Stimulated activated CD4-positive, alpha-beta T cell treated with anti-CD3 and anti-CD28 coated beads, Interleukin-2, amount 100 ng/mL, for 24 hours (primary cell): ENCODE measurements around the gene TMEM247.
"Not testable (repeated sequence)": the region's sequence is repeated elsewhere in the genome, so short reads cannot be mapped to it uniquely, and the experiment has no call there.

Experiments
- DNase-seq, 2 donors: peaks; one replicate each; pipeline ENCODE4 v3.0.0-alpha.2; 2020

Gene TMEM247

DNA sequence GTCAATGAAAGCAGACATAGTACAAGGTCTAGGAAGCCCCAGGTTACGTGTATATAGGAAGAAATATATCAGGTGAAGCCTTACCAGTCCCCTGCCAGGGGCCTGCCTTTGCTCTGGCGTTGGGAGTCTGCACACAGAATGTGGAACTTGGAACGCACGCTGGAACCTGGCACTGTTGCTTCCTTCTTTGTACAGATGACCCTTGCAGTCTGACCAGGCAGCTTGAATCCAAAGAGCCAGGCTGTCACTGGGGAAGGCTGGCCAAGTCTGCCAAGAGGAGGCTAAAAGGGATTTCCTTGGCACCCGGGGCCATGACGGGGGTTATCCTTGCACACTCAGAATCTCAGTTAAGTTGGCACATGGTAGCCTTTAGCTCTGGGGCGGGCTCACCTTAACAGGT is 39.5 kb downstream of the TMEM247 start:
- no peak for DNase-seq

- DNase-seq, result no peak
Measured at GRCh38 chr2:46519265-46519664, 39.9 kb downstream of the TMEM247 start.

DNA sequence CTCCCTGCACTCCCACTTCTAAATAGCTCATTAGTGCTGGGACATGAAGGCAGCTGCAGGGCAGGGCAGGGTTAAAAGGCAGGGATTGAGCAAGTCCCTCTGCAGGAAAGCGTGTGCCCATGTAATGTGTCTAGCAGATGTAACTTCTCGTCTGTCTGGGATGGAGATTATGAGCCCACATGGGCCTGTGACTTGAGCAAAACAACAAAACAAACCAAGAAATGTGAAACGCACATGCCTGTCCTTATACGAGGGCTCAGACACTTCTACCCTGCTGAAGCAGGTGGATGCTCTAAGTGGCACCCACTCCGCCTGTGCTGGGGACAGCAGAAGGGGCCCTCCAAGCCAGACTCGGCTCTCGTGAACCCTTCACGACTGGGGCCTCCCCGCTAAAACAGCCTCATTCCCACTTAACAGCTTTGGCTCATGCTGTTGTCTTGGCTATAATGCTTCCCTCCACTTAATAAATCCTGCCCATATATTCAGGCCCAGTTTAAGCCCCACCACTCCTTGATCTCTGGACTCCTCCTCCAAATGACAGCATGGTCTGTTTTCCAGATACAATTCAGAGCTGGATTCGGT is 40.9 kb downstream of the TMEM247 start:
- DNase-seq, result no peak

DNA sequence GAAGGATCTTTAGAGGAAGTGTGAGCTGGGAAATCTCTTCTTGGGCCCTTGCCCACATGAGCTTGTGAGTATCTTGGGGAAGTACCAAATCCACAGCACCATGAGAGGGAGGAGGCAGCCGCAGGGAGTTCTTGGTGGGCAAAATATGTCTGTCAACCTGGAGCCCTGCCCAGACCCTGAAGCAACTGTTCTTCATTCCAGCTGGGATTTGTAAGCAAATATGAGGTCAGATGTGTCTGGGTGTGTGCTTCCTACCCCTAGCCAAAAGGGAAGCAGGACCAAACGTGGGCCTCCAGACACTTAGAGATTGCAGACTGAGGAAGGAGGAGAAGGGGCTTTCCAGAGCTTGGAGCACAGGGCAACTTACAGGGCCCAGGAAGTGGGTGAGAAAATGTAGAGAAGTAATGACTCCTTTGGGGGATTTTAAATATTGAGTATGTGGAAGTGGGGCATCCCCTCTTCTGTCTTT is 41.9 kb downstream of the TMEM247 start:
- DNase-seq, result no peak

DNA sequence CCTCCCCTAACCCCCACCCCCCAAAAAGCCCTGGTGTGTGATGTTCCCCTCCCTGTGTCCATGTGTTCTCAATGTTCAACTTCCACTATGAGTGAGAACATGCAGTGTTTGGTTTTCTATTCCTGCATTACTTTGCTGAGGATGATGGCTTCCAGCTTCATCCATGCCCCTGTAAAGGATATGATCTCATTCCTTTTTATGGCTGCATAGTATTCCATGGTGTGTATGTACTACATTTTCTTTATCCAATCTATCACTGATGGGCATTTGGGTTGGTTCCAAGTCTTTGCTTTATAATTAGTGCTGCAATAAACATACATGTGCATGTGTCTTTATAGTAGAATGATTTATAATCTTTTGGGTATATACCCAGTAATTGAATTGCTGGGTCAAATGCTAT is 43.0 kb downstream of the TMEM247 start:
- DNase-seq, result not testable (repeated sequence)

GRCh38 chr2:46525522-46526155 is 46.3 kb downstream of the TMEM247 start:
- DNase-seq, result no peak

GRCh38 chr2:46528880-46529279 is 49.5 kb downstream of the TMEM247 start:
- no peak for DNase-seq

DNA sequence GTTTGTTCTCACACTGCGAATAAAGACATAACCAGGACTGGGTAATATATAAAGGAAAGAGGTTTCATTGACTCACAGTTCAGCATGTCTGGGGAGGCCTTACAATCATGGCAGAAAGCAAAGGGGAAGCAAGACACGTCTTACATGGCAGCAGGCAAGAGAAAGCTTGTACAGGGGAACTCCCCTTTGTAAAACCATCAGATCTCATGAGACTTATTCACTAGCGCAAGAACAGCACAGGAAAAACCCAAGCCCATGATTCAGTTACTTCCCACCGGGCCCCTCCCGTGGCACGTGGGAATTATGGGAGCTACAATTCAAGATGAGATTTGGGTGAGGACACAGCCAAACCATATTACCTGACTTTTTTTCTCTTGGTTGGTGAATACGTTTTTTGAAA is 51.3 kb downstream of the TMEM247 start:
- no peak for DNase-seq

GRCh38 chr2:46531863-46532262 is 52.5 kb downstream of the TMEM247 start:
- no peak for DNase-seq
